Measurements from ENCODE around the gene GRAMD2A.

Gene GRAMD2A

DNA sequence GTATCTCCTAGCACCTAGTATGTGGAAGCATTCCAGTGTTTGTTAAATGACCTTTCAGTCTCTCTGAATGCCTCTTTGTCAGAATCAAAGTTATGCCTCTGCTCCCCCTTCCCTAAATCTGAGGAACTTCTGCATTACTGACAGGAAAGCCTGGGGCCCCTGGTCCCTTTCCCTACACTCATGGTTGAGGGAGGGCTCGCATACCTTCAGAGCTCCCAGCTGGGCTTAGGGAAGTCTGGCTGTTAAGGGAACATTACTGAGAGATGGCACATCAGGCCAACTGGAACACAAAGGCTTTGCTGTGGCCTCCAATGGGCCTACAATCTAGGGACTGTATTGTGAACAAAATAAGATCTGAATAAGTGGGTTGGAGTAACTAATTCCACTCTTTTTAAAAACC is 23.1 kb upstream of the GRAMD2A start:
- in situ Hi-C loops (cut with MboI; ENCODE audit: low sequenced_read_pairs), result loop anchor here (10.0 kb wide), 1 partner anchor 64 kb away; no protein-coding TSS in a partner anchor

DNA sequence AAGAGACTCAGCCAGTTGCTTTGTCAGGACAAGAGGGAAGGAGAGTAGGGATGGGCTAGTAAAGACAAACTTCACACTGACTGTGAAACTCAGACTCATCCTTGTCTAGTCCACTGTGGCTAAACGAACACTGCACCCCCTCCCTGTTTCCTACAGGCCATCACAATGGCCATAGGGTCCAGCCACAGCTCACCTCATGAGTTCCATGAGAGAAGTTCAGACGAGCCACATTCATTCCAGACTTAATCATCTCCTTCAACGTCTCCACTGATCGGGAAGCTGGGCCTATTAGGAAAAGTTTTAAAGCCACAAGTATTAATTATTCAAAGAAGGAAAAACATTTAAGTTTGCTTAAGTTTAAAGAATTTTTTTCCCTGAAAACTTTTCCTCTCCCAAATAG is 19.6 kb upstream of the GRAMD2A start:
- in situ Hi-C loops (cut with MboI; ENCODE audit: low sequenced_read_pairs), result no loop called here

DNA sequence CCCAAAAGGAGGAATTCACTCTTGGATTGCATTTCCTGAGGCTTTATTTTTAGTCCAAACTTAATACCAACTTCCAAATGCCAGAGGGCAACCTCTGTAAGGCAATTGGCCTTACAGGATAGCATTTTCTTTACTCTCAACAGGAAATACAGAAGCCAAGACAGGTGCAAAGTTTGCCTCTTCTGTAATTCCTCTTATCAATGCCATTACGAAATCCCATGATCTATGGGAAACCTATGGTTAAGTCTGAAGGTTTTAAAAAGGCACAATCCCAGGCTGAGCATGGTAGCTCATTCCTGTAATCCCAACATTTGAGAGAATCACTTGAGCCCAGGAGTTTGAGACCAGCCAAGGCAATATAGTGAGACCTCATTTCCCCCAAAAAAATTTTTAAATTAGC is 18.5 kb upstream of the GRAMD2A start:
- in situ Hi-C loops (cut with MboI; ENCODE audit: low sequenced_read_pairs), result no loop called here

DNA sequence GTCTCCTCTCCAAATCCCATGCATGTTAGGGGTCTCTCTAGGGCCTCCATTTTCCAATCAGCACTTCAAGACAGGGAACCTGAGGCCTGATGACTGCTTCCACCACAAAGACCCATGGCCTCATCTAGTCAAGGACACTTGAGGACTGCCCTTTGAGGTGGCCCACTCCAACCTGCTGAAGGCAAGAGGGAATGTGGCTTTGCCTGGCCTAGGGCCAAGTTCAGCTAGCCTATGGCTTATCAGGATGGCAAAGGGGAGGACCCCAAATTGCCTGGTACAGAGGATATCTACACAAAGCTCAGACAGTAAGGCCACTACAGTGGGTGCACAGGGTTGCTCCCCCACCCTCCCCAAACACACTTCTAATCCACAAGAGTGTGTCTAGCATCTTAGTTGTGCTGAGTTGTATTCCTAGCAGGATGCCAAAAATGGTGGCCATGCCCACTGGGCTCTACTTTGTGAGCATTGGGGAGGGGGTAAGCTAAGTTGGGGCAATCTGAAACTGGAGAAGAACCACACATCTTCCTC is 10.0 kb upstream of the GRAMD2A start:
- in situ Hi-C loops (cut with MboI; ENCODE audit: low sequenced_read_pairs), result no loop called here

DNA sequence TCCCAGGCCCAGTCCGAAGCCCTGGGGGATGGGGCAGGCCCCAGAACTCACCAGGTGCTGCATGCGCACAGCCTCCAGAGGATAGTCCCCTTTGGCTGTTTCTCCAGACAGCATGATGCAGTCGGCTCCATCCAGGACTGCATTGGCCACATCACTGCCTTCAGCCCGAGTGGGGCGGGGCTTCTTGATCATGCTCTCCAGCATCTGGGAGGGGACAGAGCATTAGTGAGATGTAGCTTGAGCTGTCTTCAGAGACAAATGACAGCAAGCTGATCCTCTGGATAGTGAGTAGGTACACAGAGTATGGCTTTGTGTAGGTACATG is 9.1 kb upstream of the GRAMD2A start:
- in situ Hi-C loops (cut with MboI; ENCODE audit: low sequenced_read_pairs), result no loop called here

DNA sequence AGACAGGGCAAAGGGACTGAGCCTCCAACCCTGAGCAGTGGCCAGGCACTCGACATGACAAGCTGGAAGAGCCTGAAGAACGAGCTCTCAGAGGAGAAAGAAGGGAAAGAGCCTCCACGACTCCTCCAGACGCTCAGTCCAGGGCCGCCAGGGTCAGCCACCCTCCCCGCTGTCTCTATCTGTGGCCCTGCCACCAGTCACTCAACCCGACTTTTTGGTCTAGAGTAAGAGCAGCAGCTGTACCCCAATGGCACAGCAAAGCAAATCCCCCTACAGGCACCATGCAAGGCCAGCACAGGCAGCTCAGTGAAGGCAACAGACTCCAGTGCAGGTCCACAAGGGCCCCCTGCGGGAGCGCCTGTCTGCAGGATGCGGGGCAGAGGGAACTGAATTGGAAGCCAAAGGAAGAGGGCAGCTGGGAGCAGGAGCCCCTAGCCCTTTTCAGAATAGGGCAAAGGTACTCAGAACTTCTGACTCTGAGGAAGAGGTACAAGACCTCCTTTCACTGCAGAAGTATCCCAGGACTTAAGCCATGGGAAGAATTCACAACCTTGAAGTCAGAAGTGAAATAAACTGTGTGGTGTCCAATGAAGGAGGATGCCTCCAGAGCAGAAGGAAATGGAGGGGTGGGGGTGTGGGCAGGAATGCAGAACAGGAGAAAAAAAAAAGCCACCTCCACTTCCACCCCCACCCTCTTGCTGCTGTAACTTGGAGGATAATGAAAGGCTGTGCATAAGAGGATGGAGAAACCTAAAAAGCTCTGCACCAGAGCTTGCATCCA is 8.5 kb upstream of the GRAMD2A start:
- in situ Hi-C loops (cut with MboI; ENCODE audit: low sequenced_read_pairs), result no loop called here

DNA sequence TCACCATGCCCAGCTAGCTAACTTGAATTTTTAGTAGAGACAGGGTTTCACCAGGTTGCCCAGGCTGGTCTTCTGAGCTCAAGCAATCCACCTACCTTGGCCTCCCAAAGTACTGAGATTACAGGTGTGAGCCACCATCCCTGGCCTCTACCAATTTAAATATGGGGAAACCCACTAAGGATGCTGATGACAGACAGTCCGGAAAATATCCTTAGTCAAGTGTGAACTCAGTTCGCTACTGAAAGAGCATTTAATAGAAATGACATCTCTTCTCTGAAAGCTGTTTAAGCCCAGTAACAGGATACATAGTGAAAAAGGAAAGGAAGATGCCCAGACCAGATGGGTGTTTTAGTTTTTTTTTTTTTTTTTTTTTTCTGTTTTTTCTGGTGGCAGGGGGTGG is 7.7 kb upstream of the GRAMD2A start:
- in situ Hi-C loops (cut with MboI; ENCODE audit: low sequenced_read_pairs), result no loop called here

DNA sequence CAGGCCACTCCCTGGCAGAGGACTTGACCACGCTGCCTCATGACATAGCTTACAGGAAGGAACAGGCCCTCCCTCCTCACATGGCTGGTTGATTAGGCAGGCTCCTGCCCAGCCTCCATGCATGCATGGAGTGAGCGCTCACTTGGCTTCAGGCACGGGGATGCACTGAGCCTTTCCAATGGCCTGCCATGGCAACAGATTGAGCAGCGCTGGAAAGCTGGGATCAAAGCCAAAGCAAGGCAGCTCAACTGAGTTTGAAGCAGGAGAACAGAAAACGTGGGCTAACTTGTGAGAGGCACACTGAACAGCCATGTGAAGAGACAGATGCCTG is 5.9 kb upstream of the GRAMD2A start:
- in situ Hi-C loops (cut with MboI; ENCODE audit: low sequenced_read_pairs), result no loop called here

DNA sequence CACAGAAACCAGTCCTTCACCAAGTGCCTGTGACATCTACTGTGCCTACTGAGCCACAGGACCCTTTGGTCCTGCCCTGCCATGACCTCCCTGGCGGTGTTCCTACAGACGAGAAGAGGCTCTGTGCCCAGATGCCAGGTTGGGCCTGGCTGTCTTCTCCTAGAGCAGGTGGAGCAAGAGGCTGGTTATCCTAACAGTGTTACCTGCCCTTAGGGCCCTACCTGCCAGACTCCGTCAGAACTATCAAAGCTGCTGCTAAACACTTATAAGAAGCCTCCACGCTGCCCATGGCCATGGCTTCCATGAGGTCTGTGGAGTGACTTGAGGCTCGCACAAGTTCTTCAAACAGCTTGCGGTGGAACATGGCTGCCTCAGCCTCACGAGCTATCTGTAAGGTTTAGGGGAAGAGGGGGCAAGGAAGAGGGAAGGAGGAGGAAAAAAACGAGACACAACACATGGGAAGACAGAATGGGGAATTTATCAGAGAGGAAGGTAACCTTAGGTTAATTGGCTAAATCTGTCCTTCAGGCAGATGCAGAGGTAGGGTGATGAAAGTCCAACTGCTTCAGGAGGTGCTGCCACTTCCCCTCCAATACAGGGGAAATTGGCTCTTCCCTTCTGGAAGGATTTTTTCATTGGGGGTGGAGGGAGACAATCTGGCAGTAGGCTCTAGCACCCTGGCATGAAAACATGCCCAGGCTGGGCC is 5.4 kb upstream of the GRAMD2A start:
- in situ Hi-C loops (cut with MboI; ENCODE audit: low sequenced_read_pairs), result no loop called here

DNA sequence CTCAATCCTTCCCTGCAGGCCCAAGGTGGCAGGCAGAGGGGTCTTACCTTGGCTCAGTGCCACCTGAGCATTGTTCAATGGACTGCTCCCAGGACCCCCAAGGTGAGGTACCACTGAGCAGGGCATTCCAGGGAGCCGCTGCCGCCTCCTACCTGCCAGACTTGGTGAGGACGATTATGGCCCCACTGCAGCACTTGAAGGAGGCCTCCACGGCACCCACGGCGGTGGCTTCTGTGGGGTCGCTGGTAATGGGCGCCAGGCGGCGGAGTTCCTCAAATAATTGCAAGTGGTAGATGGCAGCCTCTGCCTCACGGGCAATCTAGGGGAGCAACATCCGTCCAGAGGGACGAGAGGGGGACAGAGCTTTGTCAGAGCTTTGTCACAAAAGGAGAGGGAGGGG is 4.7 kb upstream of the GRAMD2A start:
- in situ Hi-C loops (cut with MboI; ENCODE audit: low sequenced_read_pairs), result no loop called here

DNA sequence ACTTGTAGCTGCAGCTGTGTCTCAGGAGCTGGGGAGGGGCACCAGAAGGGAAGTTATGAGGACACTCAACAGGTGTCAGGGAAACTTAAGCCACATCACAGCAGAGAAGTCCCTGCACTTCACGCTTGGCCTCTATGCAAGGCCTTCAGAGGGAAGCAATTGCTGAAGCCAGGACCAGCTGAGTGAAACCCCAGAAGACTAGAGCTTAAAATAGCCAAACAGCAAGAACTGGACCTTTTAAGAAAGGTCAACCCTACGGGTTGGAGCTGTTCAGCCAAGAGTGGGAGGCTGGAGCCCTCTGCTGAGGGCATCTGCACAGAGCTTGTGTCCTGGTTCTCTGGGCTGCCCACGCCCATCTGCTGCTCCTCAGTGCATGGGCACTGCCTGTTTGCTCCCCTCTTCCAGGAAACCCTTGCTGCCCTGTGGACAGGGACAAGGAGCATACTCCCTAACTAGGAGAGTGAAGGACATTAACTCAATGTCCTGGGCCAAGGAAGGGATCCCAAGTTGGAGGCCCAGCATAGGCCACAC is 3.9 kb upstream of the GRAMD2A start:
- in situ Hi-C loops (cut with MboI; ENCODE audit: low sequenced_read_pairs), result no loop called here

DNA sequence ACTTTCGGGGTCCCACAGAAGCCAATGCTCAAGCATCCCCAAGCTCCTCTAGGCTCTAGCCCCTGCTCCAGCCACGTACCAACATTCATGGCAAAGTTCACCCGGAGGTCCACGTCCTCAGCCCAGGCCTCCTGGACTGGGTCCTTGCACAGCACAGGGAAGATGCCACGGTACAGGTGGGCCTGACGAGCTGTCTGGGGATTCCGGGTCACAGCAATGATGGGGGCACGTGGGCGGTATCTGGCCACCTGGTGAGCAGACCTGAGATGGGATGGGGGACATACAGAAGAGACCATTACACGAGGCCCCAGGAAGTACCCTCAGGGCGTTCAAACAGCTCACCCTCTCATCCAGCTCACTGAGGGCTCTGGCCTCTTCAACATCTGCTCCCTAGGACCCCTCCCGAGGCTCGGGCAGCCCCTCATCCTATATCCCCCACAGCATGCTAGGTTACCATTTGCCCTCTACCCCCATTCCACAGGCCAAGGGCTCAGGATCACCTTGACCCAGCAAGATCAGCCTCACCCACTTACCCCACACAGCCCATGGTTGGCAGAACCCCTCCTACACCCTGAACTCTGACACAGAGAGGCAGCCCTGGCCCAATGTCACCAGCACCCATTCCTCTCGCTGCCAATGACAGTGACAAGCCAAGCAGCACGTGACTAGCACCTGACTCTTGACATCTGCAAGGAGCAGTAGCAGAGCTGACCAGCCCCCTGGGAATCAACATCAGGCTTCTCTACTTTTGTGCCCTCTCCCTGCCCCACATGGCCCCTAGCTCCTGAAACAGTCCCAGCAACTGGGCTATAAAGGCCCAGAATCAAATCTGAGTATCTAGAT is 3.0 kb upstream of the GRAMD2A start:
- in situ Hi-C loops (cut with MboI; ENCODE audit: low sequenced_read_pairs), result no loop called here

DNA sequence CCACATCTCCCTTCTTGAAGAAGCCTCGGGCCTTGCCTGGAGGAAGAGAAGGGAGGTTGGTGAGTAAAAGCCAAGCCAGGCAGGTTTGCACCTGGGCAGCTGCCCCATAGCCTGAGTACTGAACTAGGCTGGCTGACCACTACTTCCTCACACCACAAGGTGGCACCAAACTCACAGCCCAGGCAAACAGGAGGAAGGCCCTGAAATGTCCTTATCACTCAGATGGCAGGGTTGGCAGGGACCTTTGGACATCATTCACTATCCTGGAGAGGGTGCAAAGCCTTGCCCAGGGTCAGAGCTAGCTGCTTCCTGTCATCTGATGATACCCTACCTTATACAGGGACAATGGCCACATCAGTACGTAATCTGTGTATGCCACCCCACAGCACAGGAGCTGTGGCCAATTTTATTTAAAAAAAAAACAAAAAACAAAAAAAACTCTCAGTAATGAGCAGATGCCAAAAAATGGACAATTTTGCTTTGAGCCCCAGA is 2.2 kb upstream of the GRAMD2A start:
- in situ Hi-C loops (cut with MboI; ENCODE audit: low sequenced_read_pairs), result no loop called here

DNA sequence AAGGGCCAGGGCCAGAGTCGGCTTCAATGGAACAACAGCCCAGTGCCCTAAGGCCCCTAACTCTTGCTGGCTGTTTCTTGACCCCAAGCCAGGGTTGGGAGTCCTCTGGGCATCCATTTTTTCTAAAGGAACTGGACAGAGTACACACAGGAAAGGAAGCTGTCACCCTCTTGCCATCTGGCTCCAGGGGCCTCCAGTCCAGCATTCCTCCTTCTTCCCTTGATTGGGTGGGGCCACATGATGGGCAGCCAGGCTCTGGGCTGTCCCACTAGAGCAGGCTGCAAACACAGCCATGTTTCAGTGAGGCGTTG is 1.6 kb upstream of the GRAMD2A start:
- in situ Hi-C loops (cut with MboI; ENCODE audit: low sequenced_read_pairs), result no loop called here

DNA sequence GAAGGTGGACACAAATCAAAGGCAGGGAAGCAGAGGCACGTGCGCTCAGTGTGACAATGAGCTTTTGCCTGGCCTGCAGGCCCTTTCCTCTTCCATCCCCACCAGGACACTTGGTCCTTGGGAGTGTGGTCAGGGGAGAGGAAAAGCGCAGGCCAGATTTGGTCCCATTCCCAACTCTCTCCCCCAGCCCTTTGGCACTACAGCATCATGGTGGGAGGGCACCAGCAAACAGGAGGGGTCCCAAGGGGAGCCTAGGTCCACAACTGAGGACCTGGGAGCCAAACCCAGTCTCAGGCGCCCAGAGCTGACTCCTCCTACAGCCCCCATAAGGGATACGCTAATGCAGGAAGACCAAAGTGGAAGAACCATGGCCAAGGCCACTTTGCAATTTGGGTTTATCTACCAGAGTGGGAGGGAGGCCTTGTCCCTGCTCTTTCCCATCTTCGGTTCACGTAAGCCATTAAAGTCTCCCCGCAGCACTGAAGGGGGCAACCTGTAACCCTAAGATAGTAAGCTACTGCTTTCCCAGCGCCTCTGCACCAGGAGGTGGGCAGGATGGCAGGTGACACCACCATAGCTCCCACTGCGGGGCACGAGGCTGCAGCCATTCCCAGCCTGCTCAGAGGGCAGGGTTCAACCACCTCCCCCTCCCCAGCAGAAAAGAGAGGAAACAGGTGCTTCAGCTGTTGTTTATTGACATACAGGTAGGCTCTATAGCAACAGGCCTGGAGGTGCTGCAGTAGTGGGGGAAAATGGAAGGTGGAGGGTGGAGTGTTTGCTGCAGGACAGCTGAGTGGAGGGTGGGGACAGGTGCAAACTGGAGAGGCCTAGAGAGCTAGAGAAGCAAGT is 993 bp upstream of the GRAMD2A start:
- in situ Hi-C loops (cut with MboI; ENCODE audit: low sequenced_read_pairs), result no loop called here

DNA sequence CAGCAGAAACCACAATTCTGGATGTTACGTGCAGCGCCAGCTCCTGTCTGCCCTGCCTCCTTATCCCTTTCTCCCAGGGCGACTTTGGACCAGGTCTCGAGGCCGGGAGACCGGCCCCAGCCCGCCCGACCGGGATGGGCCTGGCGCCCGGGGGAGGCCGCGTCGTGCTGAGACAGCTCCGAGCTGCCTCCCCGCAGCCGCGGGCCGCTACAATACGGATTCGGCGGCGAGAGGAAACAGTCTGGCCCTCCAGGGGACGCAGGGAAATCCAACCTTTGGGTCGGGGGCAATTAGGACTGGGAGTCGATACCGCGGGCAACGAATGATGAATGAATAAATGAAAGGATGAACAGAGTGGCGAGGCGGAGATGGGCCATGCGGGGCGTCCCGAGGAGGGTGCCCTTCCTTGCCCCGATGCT is 537 bp downstream of the GRAMD2A start:
- in situ Hi-C loops (cut with MboI; ENCODE audit: low sequenced_read_pairs), result no loop called here

DNA sequence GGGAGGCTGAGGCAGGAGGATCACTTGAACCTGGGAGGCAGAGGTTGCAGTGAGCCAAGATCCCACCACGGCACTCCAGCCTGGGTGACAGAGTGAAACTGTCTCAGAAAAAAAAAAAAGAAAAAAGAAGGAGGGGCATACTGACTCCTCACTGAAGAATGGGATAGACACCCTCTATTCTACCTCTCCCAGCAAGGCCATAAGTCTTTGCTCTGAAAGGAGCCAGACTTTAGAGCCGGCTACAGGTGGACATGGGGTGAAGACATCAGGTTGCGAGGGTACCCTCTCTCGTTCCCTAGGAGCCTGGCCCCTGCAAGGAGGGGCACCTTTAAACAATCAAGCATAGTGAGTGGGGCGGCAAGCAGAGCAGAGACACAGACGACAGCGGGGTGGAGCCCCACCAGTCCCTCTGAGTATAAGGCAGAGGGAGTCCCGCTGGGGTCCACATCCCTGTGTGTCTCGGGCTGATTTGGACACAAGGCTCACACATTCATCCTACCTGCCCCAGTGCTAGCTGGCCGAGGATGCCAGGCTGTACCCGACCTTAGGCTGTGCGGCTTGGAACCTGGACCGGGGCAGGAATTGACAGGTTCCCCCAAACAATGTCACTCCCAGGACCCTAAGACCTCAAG is 1.1 kb downstream of the GRAMD2A start:
- in situ Hi-C loops (cut with MboI; ENCODE audit: low sequenced_read_pairs), result no loop called here

DNA sequence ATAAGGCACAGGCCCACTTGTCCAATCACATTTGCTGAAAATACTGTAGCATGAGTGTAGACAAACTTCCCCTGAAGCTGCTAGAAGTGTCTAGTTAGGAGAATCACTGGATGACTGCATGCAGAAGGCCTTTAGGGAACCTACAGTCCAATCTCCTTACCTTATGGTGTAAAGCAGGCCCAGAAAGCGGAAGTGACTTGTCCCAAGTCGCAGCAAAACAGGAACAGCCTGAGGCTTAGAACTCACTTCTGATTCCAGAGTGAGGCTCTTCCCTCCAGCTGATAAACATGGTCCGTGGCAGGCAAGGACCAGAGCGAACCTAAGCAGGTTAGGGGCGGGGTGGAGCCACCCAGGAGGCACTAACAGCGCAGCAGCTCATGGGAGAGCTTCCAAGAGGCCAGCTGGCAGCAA is 2.5 kb downstream of the GRAMD2A start:
- in situ Hi-C loops (cut with MboI; ENCODE audit: low sequenced_read_pairs), result no loop called here

DNA sequence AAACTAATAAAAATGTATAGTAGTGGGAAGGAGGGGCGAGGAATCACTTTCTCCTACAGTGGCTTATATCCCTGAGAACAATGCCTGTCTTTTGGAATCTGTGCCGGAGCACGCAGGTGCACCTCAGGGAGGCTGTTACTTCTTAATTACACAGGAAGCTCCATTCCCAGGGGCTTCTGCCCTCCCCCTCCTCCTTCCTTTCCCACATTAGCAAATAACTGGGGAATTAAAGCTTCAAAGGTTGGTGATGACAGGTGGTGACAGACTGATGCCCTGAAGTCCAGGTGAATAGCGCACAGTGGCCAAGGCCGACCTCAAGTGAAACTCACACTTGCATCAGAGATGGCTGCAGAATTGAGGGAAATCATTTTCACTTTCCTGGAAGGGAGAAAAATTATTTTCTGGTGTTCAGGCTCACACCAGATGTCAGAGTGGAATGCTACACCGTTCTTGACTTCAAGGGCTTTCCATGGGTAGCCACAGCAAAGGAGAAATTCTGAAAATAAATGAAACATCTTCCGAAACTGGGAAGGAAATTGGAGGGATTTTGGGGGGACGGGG is 3.7 kb downstream of the GRAMD2A start:
- in situ Hi-C loops (cut with MboI; ENCODE audit: low sequenced_read_pairs), result no loop called here

DNA sequence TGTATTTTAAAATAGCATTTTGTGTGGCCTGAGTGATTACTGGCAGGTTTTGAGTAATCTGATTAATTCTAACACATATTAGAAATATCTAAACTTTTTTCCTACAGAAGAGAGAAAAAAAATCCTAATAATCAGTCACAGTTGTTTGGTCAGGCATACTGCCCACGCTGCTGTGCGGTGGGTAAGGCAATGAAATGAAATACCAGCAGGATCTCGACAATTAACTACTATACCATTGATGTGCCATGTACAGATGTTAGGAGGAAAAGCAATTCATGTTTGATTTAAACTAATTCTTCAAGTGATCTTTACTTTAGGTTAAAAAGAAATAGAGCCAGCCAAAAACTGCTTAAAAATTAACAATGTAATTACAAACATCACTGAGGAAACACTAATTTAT is 5.2 kb downstream of the GRAMD2A start:
- in situ Hi-C loops (cut with MboI; ENCODE audit: low sequenced_read_pairs), result no loop called here

Measured in HL-60/S4 treated with retinoic acid at 250 ng/mL for 4 days and 3 days (cell line).